ENCODE measurements around the gene CABLES1. TPM values are rescaled to one million over a fixed set of nuclear protein-coding genes. Genes with fewer than 3 reads are reported as not detected.

The CABLES1 gene
- 0.29 and 0.71 TPM in 2 replicates for total RNA-seq

GRCh38 chr18:23134780-23135549 is at the start of gene CABLES1:
CABLES1 (plus strand) TSS chr18:23135485; CDS start chr18:23135763, 278 bp downstream.

Other genes starting within 250 kb of the CABLES1 start
- gene RBBP8, start 202.2 kb upstream of the CABLES1 start, total RNA-seq: 26.8 and 44.5 TPM in 2 replicates